BE2C (cell line): ENCODE data around the gene CLDN5.

Source experiments
- DNase-seq: peaks from one replicate; pipeline ENCODE4 v3.0.0-alpha.2; 2020
- H3K27me3 ChIP-seq: fragments of 250-450 bp; sonication (Bioruptor Pico); 2 replicates; pipeline ENCODE4 v1.5.1; 2020; ENCODE audit warnings: mild to moderate bottlenecking
- H3K36me3 ChIP-seq: fragments of 250-450 bp; sonication (Bioruptor Pico); 2 replicates; pipeline ENCODE4 v1.5.1; 2020; ENCODE audit warnings: mild to moderate bottlenecking
- H3K4me1 ChIP-seq: fragments of 250-450 bp; sonication (Bioruptor Pico); 2 replicates; pipeline ENCODE4 v1.5.1; 2020
- H3K4me3 ChIP-seq: 2 replicates; pipeline ENCODE4 v1.5.1; 2011; ENCODE audit warnings: low read depth, low read length
- H3K9me3 ChIP-seq: fragments of 250-450 bp; sonication (Bioruptor Pico); 2 replicates; pipeline ENCODE4 v1.5.1; 2020
- CTCF ChIP-seq: IDR thresholded peaks from 2 replicates; pipeline ENCODE4 v1.5.1; 2012; ENCODE audit warnings: mild to moderate bottlenecking, low read depth, low read length

The CLDN5 gene

DNA sequence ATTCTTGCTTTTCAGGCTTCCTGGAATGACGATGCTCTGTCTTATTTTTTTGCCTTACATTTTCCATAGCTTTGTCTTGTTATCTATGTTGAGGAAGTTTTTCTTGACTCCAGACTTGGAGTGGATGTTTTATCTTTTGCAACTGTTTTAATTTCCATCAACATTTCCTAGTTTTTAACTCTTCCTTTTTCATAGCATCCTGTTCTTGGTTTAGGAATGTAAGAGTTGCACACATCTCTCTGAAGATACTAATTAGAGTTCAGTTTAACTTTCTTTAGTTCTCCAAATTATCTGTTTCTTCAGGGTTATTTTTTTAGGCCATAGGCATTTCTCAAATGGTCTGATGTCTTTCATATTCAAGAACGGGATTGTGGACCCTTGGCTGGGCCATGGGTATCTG is 10.4 kb downstream of the CLDN5 start:
- no peaks in the 10 kb centered on the region for H3K27me3 ChIP-seq
- no peak overlapping the region for H3K4me3 ChIP-seq
- no peaks in the 10 kb centered on the region for H3K9me3 ChIP-seq
- DNase-seq: no peak
- peaks cover 60% of the 10 kb centered on the region for H3K36me3 ChIP-seq
- no peaks in the 10 kb centered on the region for H3K4me1 ChIP-seq
- no peak for TF ChIP-seq CTCF

DNA sequence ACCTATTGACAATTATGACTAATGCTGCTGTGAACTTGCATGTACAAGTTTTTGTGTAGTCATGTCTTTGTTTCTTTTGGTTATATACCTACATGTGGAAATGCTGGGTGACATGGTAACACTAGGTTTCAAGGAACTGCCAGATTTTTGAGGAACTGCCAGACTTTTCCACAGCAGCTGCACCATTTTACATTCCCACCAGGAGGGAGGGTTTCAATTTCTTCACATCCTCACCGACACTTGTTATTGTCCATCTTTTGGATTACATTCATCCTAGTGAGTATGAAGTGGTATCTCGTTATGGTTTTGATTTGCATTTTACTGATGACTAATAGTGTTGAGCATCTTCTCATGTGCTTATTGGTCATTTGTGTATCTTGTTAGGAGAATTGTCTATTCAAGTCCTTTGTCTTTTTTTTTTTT is 13.3 kb downstream of the CLDN5 start:
- peaks cover 66% of the 10 kb centered on the region for H3K36me3 ChIP-seq
- H3K9me3 ChIP-seq: no peaks in the 10 kb centered on the region
- H3K27me3 ChIP-seq: no peaks in the 10 kb centered on the region
- no peak for DNase-seq
- no peak overlapping the region for H3K4me3 ChIP-seq
- TF ChIP-seq CTCF: no peak
- no peaks in the 10 kb centered on the region for H3K4me1 ChIP-seq

DNA sequence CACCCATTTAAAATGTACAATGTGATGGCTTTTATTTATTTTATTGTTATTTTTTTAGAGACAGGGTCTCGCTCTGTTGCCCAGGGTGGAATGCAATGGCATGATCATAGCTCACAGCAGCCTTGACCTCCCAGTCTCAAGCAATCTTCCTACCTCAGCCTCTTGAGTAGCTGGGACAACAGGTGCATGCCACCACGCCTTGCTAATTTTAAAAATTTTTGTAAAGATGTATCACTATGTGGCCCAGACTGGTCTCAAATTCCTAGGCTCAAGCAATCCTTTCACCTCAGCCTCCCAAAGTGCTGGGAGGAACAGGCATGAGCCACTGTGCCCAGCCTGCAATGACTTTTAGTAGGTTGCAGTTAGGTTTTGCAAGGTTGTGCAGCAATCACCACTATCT is 14.3 kb downstream of the CLDN5 start:
- Histone ChIP-seq H3K27me3 (no peaks in the 10 kb centered on the region), H3K36me3 (peaks cover 66% of the 10 kb centered on the region), H3K4me3 (no peak overlapping the region), H3K9me3 (no peaks in the 10 kb centered on the region), H3K4me1 (no peaks in the 10 kb centered on the region)
- TF ChIP-seq CTCF: no peak
- no peak for DNase-seq

DNA sequence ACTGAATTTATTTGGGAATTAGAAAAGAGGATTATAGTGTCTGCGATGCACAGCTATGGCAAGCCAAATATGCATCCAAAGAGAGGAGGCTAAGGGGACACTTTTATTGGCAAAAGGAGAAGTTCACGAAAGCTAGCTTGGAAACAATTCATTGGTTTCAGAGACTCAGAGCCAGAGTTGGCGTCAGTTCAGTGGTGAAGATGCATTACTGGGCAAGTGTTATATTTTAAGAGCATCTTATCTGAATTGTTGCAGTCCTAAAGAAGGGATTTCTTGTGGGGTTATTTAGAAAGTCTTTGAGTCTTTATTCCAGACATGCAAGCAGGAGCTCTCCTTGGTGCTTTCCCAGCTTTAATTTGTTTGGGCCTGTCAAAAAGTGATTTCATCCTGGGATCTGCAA is 15.0 kb downstream of the CLDN5 start:
- H3K27me3 ChIP-seq: no peaks in the 10 kb centered on the region
- no peak for DNase-seq
- peaks cover 60% of the 10 kb centered on the region for H3K36me3 ChIP-seq
- TF ChIP-seq CTCF: no peak
- H3K4me1 ChIP-seq: no peaks in the 10 kb centered on the region
- no peak overlapping the region for H3K4me3 ChIP-seq
- no peaks in the 10 kb centered on the region for H3K9me3 ChIP-seq

DNA sequence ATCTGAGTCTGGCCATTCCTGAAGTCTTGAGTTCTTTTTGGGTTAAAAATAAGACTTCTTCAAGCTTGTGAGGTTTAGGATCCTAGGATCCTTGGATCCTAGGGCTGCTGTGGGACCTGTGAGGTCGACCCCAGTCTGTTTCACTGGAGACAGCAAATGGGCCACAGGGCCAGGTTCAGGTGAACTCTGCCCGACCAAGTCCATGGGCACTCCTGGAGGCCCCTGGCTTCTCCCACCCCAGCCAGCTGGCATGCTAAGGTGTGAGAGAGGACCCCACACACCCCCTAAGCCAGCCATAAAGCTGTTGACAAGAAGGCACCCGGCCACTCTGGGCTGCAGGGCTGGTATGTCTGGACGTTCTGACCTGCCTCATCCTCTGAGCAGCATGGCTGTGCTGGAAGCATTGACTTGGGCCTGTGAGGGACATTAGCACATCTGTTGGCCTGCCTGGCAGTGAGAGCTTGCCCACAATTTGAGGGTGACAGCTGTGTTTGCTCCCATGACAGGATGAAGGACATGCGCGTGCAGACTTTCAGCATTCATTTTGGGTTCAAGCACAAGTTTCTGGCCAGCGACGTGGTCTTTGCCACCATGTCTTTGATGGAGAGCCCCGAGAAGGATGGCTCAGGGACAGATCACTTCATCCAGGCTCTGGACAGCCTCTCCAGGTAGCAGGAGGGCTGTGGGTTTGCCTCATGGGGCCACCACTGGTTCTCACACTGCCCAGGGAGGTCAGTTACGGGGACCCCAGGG is 16.0 kb downstream of the CLDN5 start:
- DNase-seq: no peak
- no peaks in the 10 kb centered on the region for H3K27me3 ChIP-seq
- H3K4me3 ChIP-seq: no peak overlapping the region
- no peaks in the 10 kb centered on the region for H3K4me1 ChIP-seq
- H3K9me3 ChIP-seq: no peaks in the 10 kb centered on the region
- TF ChIP-seq CTCF: no peak
- H3K36me3 ChIP-seq: peaks cover 56% of the 10 kb centered on the region

DNA sequence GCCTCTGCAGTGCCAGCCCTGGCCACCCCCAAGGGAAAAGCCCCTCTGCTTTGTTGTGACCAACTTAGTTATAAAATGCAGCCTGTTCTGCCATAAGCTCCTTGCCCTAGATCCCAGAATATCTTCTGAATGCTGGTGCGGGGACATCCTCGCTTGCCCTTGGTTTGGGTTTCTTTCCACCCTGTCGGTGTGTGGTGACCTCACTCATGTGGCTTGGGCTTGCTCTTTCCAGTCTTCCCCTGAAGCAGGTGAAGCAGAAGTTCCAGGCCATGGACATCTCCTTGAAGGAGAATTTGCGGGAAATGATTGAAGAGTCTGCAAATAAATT is 16.7 kb downstream of the CLDN5 start:
- DNase-seq: no peak
- H3K4me1 ChIP-seq: no peaks in the 10 kb centered on the region
- H3K9me3 ChIP-seq: no peaks in the 10 kb centered on the region
- peaks cover 52% of the 10 kb centered on the region for H3K36me3 ChIP-seq
- H3K27me3 ChIP-seq: no peaks in the 10 kb centered on the region
- H3K4me3 ChIP-seq: no peak overlapping the region
- no peak for TF ChIP-seq CTCF
